ENCODE data around the gene RANBP10. TPM values are rescaled to one million over a fixed set of nuclear protein-coding genes. Genes with fewer than 3 reads are reported as not detected.

RANBP10 gene
- total and polyA plus RNA-seq, 2 of the 13 experiments (the other 11 are each of a cell fraction or from before 2014, with no cell fraction given): 9.2 to 22.7 TPM

- Histone ChIP-seq H3K4me2 (ENCODE audit: low read depth, low read length) (no peak overlapping the region), H3K79me2 (ENCODE audit: insufficient read depth, low read length) (no peaks in the 10 kb centered on the region), H3K27ac (ENCODE audit: extremely low read length, insufficient read depth, low read length) (no peak overlapping the region), H3K4me1 (ENCODE audit: insufficient read depth, low read length) (no peaks in the 10 kb centered on the region), H3K4me3 (replicated peaks in 1 of 3; ENCODE audit: insufficient read depth in 1 of 3, low read depth in 2 of 3, low read length in 3 of 3) (no peak overlapping the region), H2AFZ (ENCODE audit: low read length) (no peak overlapping the region), H3K36me3 (replicated peaks in 1 of 2; ENCODE audit: control insufficient read depth in 1 of 2, insufficient read depth in 2 of 2, low read length in 2 of 2) (peaks cover 13 to 33% of the 10 kb centered on the region in 2 experiments; a peak in 3 of 5 replicates), H3K9ac (ENCODE audit: insufficient read depth, low read depth, low read length) (no peak overlapping the region), H4K20me1 (ENCODE audit: insufficient read depth, low read length) (0 out of 2 replicates have a peak, but pooled peaks cover 5% of the 10 kb centered on the region), H3K27me3 (ENCODE audit: control insufficient read depth in 1 of 2, insufficient read depth in 2 of 2, low read length in 2 of 2) (no peaks in the 10 kb centered on the region), H3K9me3 (ENCODE audit: low read length) (no peaks in the 10 kb centered on the region)
- ChIA-PET CTCF (ENCODE audit: low intra/inter-chr PET ratio, low total read pairs) (no interaction called here), POLR2A (no interaction called here)
- no peak for ATAC-seq
- in situ Hi-C loops (cut with HindIII; ENCODE audit: extremely low pct_ligation_motif_present, low pct_unique_long_range_greater_than_20kb) (no loop called here), intact Hi-C loops (cut with micrococcal nuclease; ENCODE audit: unreplicated experiment) (no loop called here)
- no peak for DNase-seq (ENCODE audit: low spot score)
- FAIRE-seq: no peak
- BruUV-seq (replicated peaks): no TSS peak
- WGBS (ENCODE audit: low lambda C conversion rate): 93% methylated on average over 2 of the region's 3 CpGs
- TF ChIP-seq NFE2L1 (CRISPR knock-in tag; IDR thresholded peaks at IDR 0.05; ENCODE audit: borderline replicate concordance) (no peak), ZFP36L1 (CRISPR knock-in tag; IDR thresholded peaks at IDR 0.05) (no peak), NCOR1 (IDR thresholded peaks at IDR 0.05; ENCODE audit: borderline replicate concordance, low read length) (no peak), CREB1 (IDR thresholded peaks at IDR 0.05) (no peak), CREB1 (CRISPR knock-in tag; IDR thresholded peaks at IDR 0.05) (no peak), HMGXB3 (CRISPR knock-in tag; IDR thresholded peaks at IDR 0.05; ENCODE audit: borderline replicate concordance) (no peak), KIAA2018 (CRISPR knock-in tag; IDR thresholded peaks at IDR 0.05; ENCODE audit: borderline replicate concordance) (no peak), KDM6A (CRISPR knock-in tag; IDR thresholded peaks at IDR 0.05; ENCODE audit: low read depth) (no peak), ZNF782 (CRISPR knock-in tag; IDR thresholded peaks at IDR 0.05; ENCODE audit: borderline replicate concordance) (no peak), MYC (CRISPR knock-in tag; IDR thresholded peaks at IDR 0.05; ENCODE audit: borderline replicate concordance) (no peak), NFRKB (IDR thresholded peaks at IDR 0.05) (no peak), ZNF879 (CRISPR knock-in tag; IDR thresholded peaks at IDR 0.05) (no peak), ZNF296 (CRISPR knock-in tag; conservative IDR thresholded peaks at IDR 0.05) (no peak), NONO (IDR thresholded peaks at IDR 0.05) (no peak), NONO (CRISPR knock-in tag; conservative IDR thresholded peaks at IDR 0.05) (no peak)
Observed at GRCh38 chr16:67758006-67758405, 48.4 kb downstream of the RANBP10 start.

All from HepG2 (cell line).